Measurements from ENCODE around the gene SCGB1C2. TPM values are rescaled to one million over a fixed set of nuclear protein-coding genes. Genes with fewer than 3 reads are reported as not detected.

The SCGB1C2 gene
- total and polyA plus RNA-seq, 7 donors: not detected

DNA sequence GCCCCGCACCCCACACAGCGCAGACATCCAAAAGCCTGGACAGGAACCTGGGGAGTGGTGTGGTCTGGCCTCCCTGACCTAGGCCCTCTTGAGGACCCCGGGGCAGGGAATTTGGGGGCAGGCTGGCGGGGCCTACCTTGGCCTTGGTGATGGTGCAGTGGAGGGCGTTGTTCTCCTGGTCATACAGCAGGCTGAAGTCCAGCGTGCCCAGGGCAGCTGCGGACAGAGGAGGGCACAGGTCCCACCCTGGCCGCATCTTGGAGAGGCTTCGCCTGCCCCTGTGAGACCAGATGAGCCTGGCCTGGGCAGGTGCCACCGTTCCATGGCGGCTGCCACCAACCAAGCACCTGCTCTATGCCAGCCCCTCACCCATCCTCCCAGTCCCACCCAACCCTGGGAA lies 35.0 kb downstream of the SCGB1C2 start:
- Histone ChIP-seq H3K4me3 (no peak overlapping the region), H3K27ac (no peak overlapping the region), H3K4me1 (no peaks in the 10 kb centered on the region), H3K27me3 (ENCODE audit: insufficient read depth in 3 of 3, low read length in 2 of 3) (peaks cover 0 to 2% (median 0%) of the 10 kb centered on the region in 3 donors), H3K9me3 (no peaks in the 10 kb centered on the region), H3K36me3 (ENCODE audit: insufficient read depth in 1 of 2, low read depth in 1 of 2) (no peaks in the 10 kb centered on the region)
- 75 to 88% (median 84%) methylated on average over 11 of the region's 11 CpGs for whole genome bisulfite sequencing, 3 donors
- DNase-seq (no peak), ATAC-seq (no peak)
- intact Hi-C loops (cut with DNase I): no loop called here
- TF ChIP-seq, protein P1, sequence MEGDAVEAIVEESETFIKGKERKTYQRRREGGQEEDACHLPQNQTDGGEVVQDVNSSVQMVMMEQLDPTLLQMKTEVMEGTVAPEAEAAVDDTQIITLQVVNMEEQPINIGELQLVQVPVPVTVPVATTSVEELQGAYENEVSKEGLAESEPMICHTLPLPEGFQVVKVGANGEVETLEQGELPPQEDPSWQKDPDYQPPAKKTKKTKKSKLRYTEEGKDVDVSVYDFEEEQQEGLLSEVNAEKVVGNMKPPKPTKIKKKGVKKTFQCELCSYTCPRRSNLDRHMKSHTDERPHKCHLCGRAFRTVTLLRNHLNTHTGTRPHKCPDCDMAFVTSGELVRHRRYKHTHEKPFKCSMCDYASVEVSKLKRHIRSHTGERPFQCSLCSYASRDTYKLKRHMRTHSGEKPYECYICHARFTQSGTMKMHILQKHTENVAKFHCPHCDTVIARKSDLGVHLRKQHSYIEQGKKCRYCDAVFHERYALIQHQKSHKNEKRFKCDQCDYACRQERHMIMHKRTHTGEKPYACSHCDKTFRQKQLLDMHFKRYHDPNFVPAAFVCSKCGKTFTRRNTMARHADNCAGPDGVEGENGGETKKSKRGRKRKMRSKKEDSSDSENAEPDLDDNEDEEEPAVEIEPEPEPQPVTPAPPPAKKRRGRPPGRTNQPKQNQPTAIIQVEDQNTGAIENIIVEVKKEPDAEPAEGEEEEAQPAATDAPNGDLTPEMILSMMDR (IDR thresholded peaks at IDR 0.05): no peak

DNA sequence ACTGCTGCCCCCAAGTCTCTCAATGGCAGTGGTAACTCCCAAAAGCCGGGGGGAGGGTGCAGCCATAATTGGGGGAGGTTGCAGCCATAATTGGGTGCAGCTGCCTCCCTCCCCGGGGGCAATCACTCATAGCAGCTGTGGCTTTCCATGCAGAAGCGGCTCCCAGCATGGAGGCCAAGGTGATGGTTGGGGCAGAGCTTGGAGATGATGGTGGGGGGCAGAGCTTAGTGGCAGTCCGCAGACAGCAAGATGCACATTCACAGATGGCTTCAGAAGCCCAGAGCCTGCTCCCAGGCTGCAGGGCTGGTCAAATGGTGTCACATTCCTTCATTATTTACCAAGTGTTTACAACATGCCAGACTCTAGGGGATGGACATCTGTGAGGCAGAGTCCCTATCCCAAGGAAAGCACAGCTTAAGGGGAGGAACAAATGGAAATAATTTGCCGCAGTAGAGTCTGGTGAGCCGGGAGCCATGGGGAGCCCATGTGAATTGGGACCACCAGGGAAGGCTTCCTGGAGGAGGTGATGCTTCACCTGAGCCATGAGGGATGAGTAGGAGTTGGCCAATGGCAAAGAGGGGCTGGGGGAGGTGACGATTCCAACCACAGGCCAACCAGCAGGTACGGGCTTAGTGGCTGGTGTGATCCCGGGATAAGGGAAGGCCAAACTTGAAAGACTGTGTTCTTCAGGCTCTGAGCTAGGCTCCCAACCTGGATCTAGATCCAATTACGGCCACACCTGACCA lies 36.0 kb downstream of the SCGB1C2 start:
- DNase-seq: no peak
- Histone ChIP-seq H3K36me3 (ENCODE audit: insufficient read depth in 1 of 2, low read depth in 1 of 2) (no peaks in the 10 kb centered on the region), H3K27me3 (ENCODE audit: insufficient read depth in 3 of 3, low read length in 2 of 3) (peaks cover 0 to 12% (median 2%) of the 10 kb centered on the region in 3 donors), H3K4me3 (no peak overlapping the region), H3K9me3 (no peaks in the 10 kb centered on the region), H3K4me1 (no peaks in the 10 kb centered on the region), H3K27ac (no peak overlapping the region)
- TF ChIP-seq, protein P1 (IDR thresholded peaks at IDR 0.05): no peak
- intact Hi-C loops (cut with DNase I): no loop called here
- no peak for ATAC-seq
- 70 to 82% (median 74%) methylated on average over 10 of the region's 10 CpGs for WGBS, 3 donors

DNA sequence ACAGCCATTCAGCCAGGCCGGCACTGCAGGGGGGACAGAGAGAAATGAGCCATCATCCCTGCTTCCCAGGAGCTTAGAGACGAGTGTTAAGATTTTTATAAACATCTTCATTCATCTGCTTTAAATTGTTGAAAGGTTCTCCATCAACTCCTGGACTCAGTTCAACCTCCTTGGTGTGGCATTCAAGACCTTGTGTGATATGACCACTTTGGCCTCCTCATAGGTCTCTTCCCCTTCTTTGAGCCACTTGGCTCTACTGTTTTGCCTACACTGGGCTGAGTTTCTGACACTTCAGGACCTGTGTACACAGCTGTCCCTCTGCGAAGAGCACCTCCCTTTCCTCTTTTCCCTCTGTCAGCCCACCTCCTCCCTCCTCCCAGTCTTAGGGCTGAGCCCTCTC lies 39.8 kb downstream of the SCGB1C2 start:
- WGBS, 3 donors: 90 to 92% (median 91%) methylated on average over 3 of the region's 3 CpGs
- H3K4me3 ChIP-seq: no peak overlapping the region
- no peak for ATAC-seq
- H3K36me3 ChIP-seq (ENCODE audit: insufficient read depth in 1 of 2, low read depth in 1 of 2): no peaks in the 10 kb centered on the region
- H3K27me3 ChIP-seq (ENCODE audit: insufficient read depth in 3 of 3, low read length in 2 of 3): peaks cover 0 to 46% (median 7%) of the 10 kb centered on the region in 3 donors
- no peak for DNase-seq
- intact Hi-C loops (cut with DNase I): no loop called here
- no peaks in the 10 kb centered on the region for H3K9me3 ChIP-seq
- TF ChIP-seq, protein P1 (IDR thresholded peaks at IDR 0.05): no peak
- H3K4me1 ChIP-seq: no peaks in the 10 kb centered on the region
- H3K27ac ChIP-seq: no peak overlapping the region

DNA sequence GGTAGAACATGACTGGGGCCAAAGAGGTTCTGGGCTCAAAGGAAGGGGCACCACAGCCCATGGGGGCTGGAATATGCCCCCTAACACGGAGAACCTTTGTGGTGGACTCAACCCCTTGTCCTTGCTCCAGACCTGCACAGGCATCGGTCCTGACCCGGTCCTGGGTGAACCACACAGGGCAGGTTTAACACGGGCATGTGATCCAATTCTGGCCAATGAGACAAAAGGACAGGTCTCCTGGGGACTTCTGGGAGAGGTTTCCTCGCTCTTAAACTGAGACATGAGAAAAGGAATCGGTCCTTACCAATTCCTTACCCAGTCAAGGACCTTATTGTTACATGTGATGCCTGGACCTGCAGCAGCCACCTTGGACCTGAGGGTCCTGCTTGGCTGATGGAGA lies 40.4 kb downstream of the SCGB1C2 start:
- Histone ChIP-seq H3K27me3 (ENCODE audit: insufficient read depth in 3 of 3, low read length in 2 of 3) (peaks cover 0 to 52% (median 10%) of the 10 kb centered on the region in 3 donors), H3K9me3 (no peaks in the 10 kb centered on the region), H3K36me3 (ENCODE audit: insufficient read depth in 1 of 2, low read depth in 1 of 2) (no peaks in the 10 kb centered on the region), H3K27ac (no peak overlapping the region), H3K4me3 (no peak overlapping the region), H3K4me1 (no peaks in the 10 kb centered on the region)
- TF ChIP-seq, protein P1 (IDR thresholded peaks at IDR 0.05): no peak
- 82 to 94% (median 87%) methylated on average over 6 of the region's 6 CpGs for WGBS, 3 donors
- intact Hi-C loops (cut with DNase I): no loop called here
- ATAC-seq (no peak), DNase-seq (peak in 1 of 2 donors; percentile 7)
